Activated gamma-delta T cell treated with anti-CD3 and anti-CD28 coated beads, Interleukin-2, amount 50 U/mL, for 16 hours (primary cell): ENCODE results near the gene IRF1.
"Not testable (repeated sequence)": the region's sequence is repeated elsewhere in the genome, so short reads cannot be mapped to it uniquely, and the experiment has no call there.

Experiments
- DNase-seq: peaks from one replicate; pipeline ENCODE4 v3.0.0-alpha.2; 2020; ENCODE audit warnings: low read depth

Gene IRF1

GRCh38 chr5:132486318-132487094 lies 4.1 kb downstream of the IRF1 start:
- no peak for DNase-seq

DNA sequence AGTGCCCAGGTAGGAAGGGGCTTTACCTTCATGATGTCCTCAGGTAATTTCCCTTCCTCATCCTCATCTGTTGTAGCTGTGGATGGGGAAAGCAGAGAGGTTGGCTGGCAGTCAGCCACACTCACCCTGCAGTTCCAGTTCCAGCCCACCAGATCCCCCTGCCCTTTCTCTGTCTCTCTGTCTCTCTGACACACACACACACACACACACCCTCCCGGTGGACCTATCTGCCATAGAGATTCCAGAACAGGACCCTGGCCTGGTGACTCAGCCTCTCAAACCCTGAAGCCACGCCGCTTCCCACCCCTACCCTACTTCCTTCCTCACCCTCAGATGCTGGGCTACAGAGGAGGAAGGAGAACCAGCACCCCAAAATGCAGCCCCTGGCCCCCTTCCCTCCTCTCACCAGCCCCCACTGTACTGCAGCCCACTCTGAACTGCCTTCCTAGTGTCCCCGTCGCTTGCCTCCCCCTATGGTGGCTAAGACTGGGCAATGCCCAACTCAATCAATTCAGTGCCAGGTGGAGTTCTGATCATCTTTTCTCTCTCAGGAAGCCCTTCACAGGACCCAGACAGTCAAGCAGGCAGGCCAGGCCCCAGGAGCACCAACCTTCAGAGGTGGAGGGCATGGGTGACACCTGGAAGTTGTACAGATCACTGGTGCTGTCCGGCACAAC lies 4.8 kb downstream of the IRF1 start:
- DNase-seq: no peak

DNA sequence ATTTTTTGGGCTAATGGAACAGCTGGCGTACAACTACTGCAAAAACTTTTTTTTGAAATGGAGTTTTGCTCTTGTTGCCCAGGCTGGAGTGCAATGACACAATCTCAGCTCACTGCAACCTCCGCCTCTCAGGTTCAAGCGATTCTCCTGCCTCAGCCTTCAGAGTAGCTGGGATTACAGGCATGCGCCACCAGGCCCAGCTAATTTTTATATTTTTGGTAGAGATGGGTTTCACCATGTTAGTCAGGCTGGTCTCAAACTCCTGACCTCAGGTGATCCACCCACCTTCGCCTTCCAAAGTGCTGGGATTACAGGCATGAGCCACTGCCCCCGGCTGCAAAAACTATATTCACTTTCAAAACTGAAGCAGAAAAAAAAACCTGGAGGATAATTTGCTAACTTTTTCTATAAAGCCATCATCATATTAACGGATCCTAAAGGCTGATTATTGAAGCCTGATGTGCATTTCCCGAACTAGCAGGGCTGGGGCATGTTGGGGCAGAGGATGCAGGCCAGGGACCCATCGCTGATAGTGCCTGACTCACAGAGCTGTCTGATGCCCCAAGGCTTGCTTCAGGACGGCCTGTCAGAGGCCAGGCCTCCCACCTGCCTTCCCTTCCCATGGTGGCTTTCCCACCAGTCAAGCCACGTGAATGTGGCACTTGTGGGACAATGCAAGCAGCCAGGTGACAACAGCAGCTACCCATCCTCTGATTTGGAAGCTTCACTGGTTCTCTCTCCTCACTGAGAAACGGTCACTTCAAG lies 5.5 kb downstream of the IRF1 start:
- DNase-seq: not testable (repeated sequence)

GRCh38 chr5:132484391-132484725 lies 6.2 kb downstream of the IRF1 start:
- no peak for DNase-seq

- DNase-seq: no peak
Observed at GRCh38 chr5:132483661-132484390, 6.7 kb downstream of the IRF1 start.

- no peak for DNase-seq
Observed at GRCh38 chr5:132483101-132483500, 7.5 kb downstream of the IRF1 start.

- no peak for DNase-seq
Observed at GRCh38 chr5:132481596-132482211, 8.9 kb downstream of the IRF1 start.

- no peak for DNase-seq
Observed at GRCh38 chr5:132480893-132481595, 9.5 kb downstream of the IRF1 start.

DNA sequence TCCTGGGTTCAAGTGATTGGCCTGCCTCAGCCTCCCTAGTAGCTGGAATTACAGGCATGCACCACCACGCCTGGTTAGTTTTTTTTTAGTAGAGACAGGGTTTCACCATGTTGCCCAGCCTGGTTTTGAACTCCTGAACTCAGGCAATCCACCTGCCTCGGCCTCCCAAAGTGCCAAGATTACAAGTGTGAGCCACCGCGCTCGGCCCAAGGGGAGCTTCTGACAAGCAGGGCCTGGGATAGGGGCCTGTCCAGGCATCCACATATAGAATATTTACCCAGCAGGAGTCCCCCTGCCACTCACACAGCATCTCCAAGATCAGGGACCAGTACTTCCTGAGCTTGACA lies 10.1 kb downstream of the IRF1 start:
- DNase-seq: no peak

- DNase-seq: no peak
Observed at GRCh38 chr5:132480042-132480441, 10.5 kb downstream of the IRF1 start.

- DNase-seq: no peak
Observed at GRCh38 chr5:132479111-132479951, 11.2 kb downstream of the IRF1 start.

- no peak for DNase-seq
Observed at GRCh38 chr5:132478366-132478871, 12.2 kb downstream of the IRF1 start.

DNA sequence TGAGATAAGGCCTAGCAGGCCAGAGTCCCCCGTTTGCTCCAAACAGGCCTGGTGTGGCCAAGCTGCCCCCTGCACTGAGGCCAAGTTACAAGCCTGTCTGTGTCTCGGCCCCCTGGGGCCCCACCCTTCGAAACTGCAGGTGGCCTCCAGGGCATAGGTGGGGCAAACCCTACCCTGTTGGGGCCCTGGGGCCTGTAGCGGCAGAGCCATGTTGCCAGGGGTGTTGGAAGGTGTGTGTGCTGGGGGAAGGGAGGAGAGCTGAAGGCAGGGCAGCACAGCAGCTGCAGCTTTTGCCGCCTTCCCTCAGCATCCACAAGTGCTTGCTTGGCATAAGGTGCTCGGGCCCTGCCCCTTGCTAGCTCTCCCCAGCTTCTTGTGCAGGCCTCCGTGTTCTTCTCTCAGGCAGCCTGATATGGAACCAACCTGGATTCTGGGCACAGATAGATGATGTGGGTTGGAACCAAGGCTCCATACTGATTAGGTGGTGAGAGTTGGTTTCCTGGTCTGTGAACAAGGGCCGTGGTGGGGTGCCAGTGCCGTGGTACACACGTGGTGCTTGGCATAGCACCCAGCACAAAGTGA lies 12.7 kb downstream of the IRF1 start:
- no peak for DNase-seq

DNA sequence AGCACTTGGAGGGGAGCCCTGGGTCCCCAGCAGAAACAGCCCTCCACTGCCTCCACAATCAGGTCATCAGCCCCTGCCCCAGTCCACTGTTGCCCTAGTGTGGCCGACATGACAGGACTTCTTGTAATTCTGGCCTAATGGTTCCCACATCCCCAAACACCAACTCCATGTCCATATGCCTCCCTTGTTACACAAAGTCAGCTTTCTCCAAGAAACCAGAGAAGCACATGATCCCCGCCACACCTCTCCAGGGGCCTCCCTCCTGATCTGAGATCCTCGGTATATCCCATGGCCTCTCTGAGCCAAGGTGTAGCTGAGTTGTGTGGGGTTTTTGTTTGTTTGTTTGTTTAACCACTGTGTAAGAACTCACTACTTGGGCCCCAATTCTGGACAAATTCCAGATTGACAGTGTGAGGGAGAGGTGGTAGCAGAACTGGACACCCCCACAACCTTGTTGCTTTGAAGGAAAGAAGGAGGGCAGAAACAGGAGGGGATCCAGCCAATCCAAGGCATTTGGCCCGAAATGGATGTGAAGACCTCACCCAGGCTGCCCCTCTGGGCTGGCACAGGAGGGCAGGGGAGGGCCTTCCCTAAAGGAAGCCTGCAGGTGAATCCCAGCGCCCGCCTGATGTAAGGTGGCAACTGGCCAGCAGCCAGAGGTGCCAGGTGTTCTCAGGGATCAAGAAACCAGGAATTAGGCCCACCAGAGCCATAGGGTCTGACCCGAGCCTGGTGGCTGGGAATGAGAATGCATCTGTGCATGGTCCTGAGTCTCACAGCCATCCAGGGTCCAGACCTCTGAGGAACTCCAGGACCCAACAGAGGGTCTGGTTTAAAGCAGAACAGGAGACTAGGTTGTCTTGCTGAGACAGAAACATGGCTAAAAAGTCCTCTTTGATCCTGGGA lies 13.4 kb downstream of the IRF1 start:
- no peak for DNase-seq

DNA sequence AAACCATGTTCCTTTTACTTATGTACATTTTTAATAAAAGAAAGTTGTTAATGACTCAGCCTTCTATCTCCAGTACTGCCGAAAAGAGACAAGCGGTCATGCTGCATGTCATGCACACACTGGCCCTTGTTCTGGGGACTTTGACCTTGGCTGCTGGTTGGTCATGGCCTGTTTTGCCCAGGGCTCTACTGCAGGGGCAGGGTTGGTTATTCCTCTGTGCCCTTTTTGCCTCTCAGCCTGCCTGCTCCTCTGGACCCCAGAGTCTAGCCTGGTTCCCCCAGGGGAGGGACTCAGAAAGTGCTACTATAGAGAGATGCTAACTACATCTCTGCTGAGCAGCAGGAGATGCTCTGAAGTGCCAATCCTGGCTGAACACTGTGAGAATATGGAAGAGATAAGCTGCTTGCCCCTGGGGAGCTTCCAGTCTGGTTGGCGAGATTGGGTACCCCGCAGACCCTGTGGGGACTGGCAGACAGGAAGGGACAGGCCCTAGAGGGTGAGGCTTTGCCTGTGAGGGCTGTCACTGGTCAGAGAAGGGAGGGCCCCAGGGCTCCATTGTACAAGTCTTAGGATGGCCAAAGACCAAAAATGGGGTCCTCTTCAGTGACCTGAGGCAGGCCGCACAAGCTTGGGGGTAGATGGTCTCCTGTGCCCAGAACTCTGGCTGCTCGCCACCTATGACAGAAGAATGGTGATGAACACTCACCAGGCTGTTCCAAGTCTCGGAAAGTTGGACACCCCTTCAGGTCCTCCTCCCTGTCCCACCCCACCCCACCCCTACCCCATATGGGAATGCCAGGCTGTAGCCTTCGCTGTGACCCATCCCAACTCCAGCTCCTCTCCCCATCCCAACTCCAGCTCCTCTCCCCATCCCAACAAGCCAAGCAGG lies 14.3 kb downstream of the IRF1 start:
- DNase-seq: no peak

- DNase-seq: no peak
Observed at GRCh38 chr5:132475497-132475882, 15.1 kb downstream of the IRF1 start.

- no peak for DNase-seq
Observed at GRCh38 chr5:132474881-132475496, 15.6 kb downstream of the IRF1 start.
